ENCODE results near the gene SYNRG.

SYNRG gene

GRCh38 chr17:37470181-37470580, 139.0 kb downstream of the SYNRG start:
- Histone ChIP-seq H3K9ac (ENCODE audit: low read length) (no peak overlapping the region), H3K36me3 (ENCODE audit: control insufficient read depth, insufficient read depth, low read length) (peaks cover 19% of the 10 kb centered on the region), H3K4me1 (ENCODE audit: control insufficient read depth, insufficient read depth, low read length) (no peaks in the 10 kb centered on the region), H3K4me3 (ENCODE audit: low read length) (no peak overlapping the region), H3K27me3 (ENCODE audit: control insufficient read depth, insufficient read depth, low read length) (no peaks in the 10 kb centered on the region), H3K27ac (ENCODE audit: low read depth, low read length) (no peak overlapping the region)

- Histone ChIP-seq H3K4me1 (ENCODE audit: control insufficient read depth, insufficient read depth, low read length) (no peaks in the 10 kb centered on the region), H3K27ac (ENCODE audit: low read depth, low read length) (no peak overlapping the region), H3K9ac (ENCODE audit: low read length) (no peak overlapping the region), H3K4me3 (ENCODE audit: low read length) (no peak overlapping the region), H3K27me3 (ENCODE audit: control insufficient read depth, insufficient read depth, low read length) (no peaks in the 10 kb centered on the region), H3K36me3 (ENCODE audit: control insufficient read depth, insufficient read depth, low read length) (peaks cover 15% of the 10 kb centered on the region)
Measured at GRCh38 chr17:37466471-37466870, 142.7 kb downstream of the SYNRG start.

GRCh38 chr17:37465069-37465616, 144.1 kb downstream of the SYNRG start:
- H3K27me3 ChIP-seq (ENCODE audit: control insufficient read depth, insufficient read depth, low read length), result no peaks in the 10 kb centered on the region
- H3K36me3 ChIP-seq (ENCODE audit: control insufficient read depth, insufficient read depth, low read length), result peaks cover 6% of the 10 kb centered on the region
- H3K27ac ChIP-seq (ENCODE audit: low read depth, low read length), result no peak overlapping the region

More at GRCh38 chr17:37465069-37465616, 144.1 kb downstream of the SYNRG start:
- Histone ChIP-seq H3K9ac (ENCODE audit: low read length) (no peak overlapping the region), H3K4me3 (ENCODE audit: low read length) (no peak overlapping the region), H3K4me1 (ENCODE audit: control insufficient read depth, insufficient read depth, low read length) (no peaks in the 10 kb centered on the region)
